ENCODE results near the gene DCAF16. TPM values are rescaled to one million over a fixed set of nuclear protein-coding genes. Genes with fewer than 3 reads are reported as not detected.
"Not testable (repeated sequence)": the region's sequence is repeated elsewhere in the genome, so short reads cannot be mapped to it uniquely, and the experiment has no call there.

The DCAF16 gene
- total RNA-seq, result 10 to 100 TPM; 35.8 to 39.2 TPM

- peak; percentile 99 for DNase-seq
- H3K9me3 Mint-ChIP-seq (ENCODE audit: insufficient read depth), result no peaks in the 10 kb centered on the region
- POLR2A ChIA-PET, result interaction anchor here (0.7 to 4.2 kb wide), 14 partner anchors 10 to 264 kb away, joined by 3 to 46 read pairs (median 4); partner anchors contain the start of genes LAP3 and MED28
- H3K4me3 Mint-ChIP-seq, result peak within 1 kb of the TSS; percentile 92
- H3K27me3 Mint-ChIP-seq (ENCODE audit: low read depth), result no peaks in the 10 kb centered on the region
- peak within 1 kb of the TSS; percentile 100 for H3K27ac Mint-ChIP-seq
- H3K36me3 Mint-ChIP-seq (ENCODE audit: low read depth), result peaks cover 55% of the 10 kb centered on the region
- CTCF ChIA-PET, result interaction anchor here (0.7 to 4.3 kb wide), 8 partner anchors 13 to 299 kb away, joined by 3 to 46 read pairs (median 4); partner anchors contain the start of gene QDPR
- peak; percentile 90 for ATAC-seq
- peaks cover 51% of the 10 kb centered on the region for H3K4me1 Mint-ChIP-seq (ENCODE audit: low read depth)
Observed at GRCh38 chr4:17810260-17811077, at the start of gene DCAF16, which contains the start of gene NCAPG. DCAF16 (minus strand) TSS chr4:17810757; CDS start chr4:17804141, 6,616 bp downstream. NCAPG (plus strand) TSS chr4:17810979; CDS start chr4:17811078, 99 bp downstream.

DNA sequence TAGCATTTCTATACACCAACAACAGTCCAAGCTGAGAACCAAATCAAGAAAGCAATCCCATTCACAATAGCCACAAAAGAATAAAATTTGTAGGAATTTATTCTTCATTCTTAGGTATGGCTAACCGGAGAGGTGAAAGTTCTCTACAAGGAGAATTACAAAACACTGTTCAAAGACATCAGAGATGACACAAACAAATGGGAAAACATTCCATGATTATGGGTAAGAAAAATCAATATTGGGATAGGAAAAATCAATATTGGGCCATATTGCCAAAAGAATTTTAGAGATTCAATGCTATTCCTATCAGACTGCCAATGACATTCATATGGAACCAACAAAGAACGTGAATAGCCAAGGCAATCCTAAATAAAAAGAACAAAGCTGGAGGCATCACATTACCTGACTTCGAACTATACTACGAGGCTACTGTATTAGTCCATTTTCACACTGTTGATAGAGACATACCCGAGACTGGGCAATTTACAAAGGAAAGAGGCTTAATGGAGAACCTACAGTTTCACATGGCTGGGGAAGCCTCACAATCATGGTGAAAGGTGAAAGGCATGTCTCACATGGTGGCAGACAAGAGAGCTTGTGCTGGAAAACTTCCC, 49.3 kb upstream of the DCAF16 start:
- DNase-seq, result no peak
- H3K9me3 Mint-ChIP-seq (ENCODE audit: insufficient read depth), result peaks cover 12% of the 10 kb centered on the region

DNA sequence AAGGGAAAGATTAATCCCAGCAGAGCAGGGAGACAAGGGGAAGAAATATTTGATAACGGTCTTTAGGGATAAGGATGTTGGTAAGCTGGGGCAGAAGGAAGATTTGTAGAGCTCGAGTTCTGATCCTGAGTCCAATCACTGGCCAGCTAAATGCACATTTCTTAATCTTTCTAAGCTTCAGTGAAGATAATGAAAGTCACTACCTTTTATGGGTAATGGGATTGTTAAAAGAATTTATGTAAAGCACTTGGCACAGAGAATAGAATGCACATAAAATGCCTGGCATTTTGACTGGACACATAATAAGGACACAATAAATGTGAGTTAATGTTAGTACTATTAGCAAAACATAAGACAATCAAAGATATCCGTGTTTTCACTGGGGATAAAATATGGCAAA, 43.5 kb upstream of the DCAF16 start:
- H3K36me3 Mint-ChIP-seq (ENCODE audit: low read depth), result peaks cover 1% of the 10 kb centered on the region
- no peak overlapping the region for H3K27ac Mint-ChIP-seq
- no peak overlapping the region for H3K4me3 Mint-ChIP-seq
- no peaks in the 10 kb centered on the region for H3K4me1 Mint-ChIP-seq (ENCODE audit: low read depth)
- POLR2A ChIA-PET, result interaction anchor here (0.5 kb wide), 1 partner anchor 102 kb away, joined by 3 read pairs; no protein-coding TSS in a partner anchor
- H3K27me3 Mint-ChIP-seq (ENCODE audit: low read depth), result no peaks in the 10 kb centered on the region
- CTCF ChIA-PET, result no interaction called here
- H3K9me3 Mint-ChIP-seq (ENCODE audit: insufficient read depth), result no peaks in the 10 kb centered on the region
- no peak for DNase-seq
- no peak for ATAC-seq

More for the DNA sequence above, 49.3 kb upstream of the DCAF16 start:
- peaks cover 11% of the 10 kb centered on the region for H3K36me3 Mint-ChIP-seq (ENCODE audit: low read depth)
- ChIA-PET POLR2A (no interaction called here), CTCF (no interaction called here)
- H3K4me1 Mint-ChIP-seq (ENCODE audit: low read depth), result no peaks in the 10 kb centered on the region
- no peak overlapping the region for H3K27ac Mint-ChIP-seq
- no peaks in the 10 kb centered on the region for H3K27me3 Mint-ChIP-seq (ENCODE audit: low read depth)
- no peak for ATAC-seq
- no peak overlapping the region for H3K4me3 Mint-ChIP-seq

DNA sequence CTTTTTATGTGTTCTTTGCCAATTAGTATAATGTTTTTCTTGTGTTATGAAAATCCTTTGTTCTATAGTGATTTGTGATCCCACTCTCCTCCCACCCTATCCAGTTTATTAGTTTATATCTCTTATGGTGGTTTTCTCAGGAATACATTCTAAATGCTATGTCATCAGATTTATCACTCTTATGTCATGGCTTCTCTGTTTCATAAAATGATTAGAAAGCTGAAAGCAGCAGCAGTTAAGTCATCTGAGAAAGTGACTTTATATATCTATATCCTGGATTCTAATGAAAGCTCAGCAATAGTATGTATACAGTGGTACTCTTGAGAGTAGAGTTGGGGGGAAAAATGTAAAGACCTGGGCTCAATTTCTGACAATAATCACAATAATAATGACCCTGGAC, 41.4 kb upstream of the DCAF16 start:
- ATAC-seq (no peak), DNase-seq (no peak)
- Mint-ChIP-seq H3K4me3 (no peak overlapping the region), H3K27me3 (ENCODE audit: low read depth) (no peaks in the 10 kb centered on the region), H3K9me3 (ENCODE audit: insufficient read depth) (peaks cover 3% of the 10 kb centered on the region), H3K4me1 (ENCODE audit: low read depth) (no peaks in the 10 kb centered on the region), H3K36me3 (ENCODE audit: low read depth) (peaks cover 16% of the 10 kb centered on the region), H3K27ac (no peak overlapping the region)
- ChIA-PET POLR2A (no interaction called here), CTCF (interaction anchor here (1.3 kb wide), 1 partner anchor 9 kb away, joined by 4 read pairs; no protein-coding TSS in a partner anchor)

GRCh38 chr4:17850295-17850694, 39.7 kb upstream of the DCAF16 start:
- H3K4me3 Mint-ChIP-seq; POLR2A ChIA-PET; ATAC-seq; H3K27me3 Mint-ChIP-seq (ENCODE audit: low read depth); H3K27ac Mint-ChIP-seq; H3K4me1 Mint-ChIP-seq (ENCODE audit: low read depth); CTCF ChIA-PET; DNase-seq; H3K9me3 Mint-ChIP-seq (ENCODE audit: insufficient read depth): not testable (repeated sequence)
- H3K36me3 Mint-ChIP-seq (ENCODE audit: low read depth), result peaks cover 31% of the 10 kb centered on the region

DNA sequence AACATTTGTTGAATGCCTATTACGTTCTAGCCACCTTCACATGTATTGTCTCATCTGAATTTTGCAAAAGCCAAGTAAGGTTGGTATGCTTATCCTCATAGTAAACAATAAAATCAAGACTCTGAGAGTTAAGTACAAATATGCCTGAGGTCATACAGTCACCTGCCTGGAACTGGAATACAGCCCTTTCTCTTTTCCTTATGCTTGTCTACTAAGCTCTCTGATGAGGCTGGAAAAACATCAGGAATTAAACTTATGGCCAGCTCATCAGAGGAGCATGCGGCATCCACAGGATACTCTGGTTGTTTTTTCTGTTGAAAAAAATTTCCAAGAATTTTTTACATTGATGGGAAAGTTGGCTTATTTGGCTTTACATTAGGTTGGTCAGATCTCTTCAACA, 35.7 kb upstream of the DCAF16 start:
- Mint-ChIP-seq H3K27me3 (ENCODE audit: low read depth) (no peaks in the 10 kb centered on the region), H3K4me3 (no peak overlapping the region), H3K9me3 (ENCODE audit: insufficient read depth) (peaks cover 3% of the 10 kb centered on the region), H3K27ac (no peak overlapping the region), H3K36me3 (ENCODE audit: low read depth) (peaks cover 67% of the 10 kb centered on the region), H3K4me1 (ENCODE audit: low read depth) (no peaks in the 10 kb centered on the region)
- DNase-seq (no peak), ATAC-seq (no peak)
- ChIA-PET CTCF (no interaction called here), POLR2A (interaction anchor here (0.5 kb wide), 1 partner anchor 81 kb away, joined by 3 read pairs; no protein-coding TSS in a partner anchor)

DNA sequence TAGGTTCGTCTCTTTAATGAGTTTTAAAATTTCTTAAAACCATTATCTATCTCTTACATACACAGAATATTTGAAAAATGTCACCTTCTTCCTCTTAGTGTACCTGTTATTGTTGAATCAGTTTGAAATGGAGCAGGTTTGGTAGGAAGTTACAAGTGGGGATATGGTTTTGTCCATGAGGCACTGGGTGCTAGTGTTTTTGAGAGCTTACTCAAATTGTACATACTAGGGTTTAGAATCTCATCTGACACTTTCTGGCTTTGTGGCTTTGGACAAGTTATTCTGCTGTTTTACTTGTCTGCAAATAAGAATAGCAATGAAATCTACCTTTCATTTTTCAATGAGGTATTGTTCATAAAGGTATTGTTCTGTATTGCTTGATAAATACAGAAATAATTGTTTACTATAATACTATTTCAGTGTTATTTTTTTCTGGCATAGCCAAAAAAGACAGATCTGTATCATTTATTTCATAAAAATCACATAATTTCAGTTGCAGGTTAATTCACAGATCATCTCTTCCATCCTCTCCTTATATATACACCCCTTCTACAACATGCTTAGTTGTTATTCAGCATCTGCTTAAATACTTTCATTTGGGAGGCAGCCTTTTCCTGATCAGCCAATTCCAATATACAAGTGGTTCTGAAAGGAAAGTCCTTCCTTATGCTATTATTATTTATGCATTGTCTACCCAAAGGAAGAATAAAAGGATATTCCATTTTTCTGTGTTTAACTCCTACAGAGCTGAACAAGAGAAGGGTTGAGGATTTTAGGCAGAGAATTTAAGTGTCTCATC, 13.5 kb upstream of the DCAF16 start:
- H3K27ac Mint-ChIP-seq, result no peak overlapping the region
- peaks cover 15% of the 10 kb centered on the region for H3K4me1 Mint-ChIP-seq (ENCODE audit: low read depth)
- POLR2A ChIA-PET, result no interaction called here
- CTCF ChIA-PET, result no interaction called here
- ATAC-seq (no peak), DNase-seq (no peak)
- H3K4me3 Mint-ChIP-seq, result no peak overlapping the region
- H3K36me3 Mint-ChIP-seq (ENCODE audit: low read depth), result peaks cover 68% of the 10 kb centered on the region
- H3K27me3 Mint-ChIP-seq (ENCODE audit: low read depth), result no peaks in the 10 kb centered on the region
- H3K9me3 Mint-ChIP-seq (ENCODE audit: insufficient read depth), result no peaks in the 10 kb centered on the region

DNA sequence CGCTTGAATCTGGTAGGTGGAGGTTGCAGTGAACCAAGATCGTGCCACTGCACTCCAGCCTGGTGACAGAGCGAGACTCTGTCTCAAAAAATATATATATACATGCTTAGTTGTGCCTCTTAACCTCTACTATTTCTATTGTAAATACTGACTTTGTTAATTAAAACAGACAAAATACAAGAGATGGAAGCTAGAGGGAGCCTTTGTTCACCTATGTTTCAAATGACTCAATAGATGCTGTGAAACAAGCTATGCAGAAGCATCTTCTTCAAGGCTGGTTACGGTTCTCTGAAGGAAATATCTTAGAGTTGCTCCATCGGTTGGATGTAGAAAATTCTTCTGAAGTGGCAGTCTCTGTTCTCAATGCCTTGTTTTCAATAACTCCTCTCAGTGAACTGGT, 6.5 kb upstream of the DCAF16 start:
- Mint-ChIP-seq H3K4me3 (no peak overlapping the region), H3K4me1 (ENCODE audit: low read depth) (peaks cover 36% of the 10 kb centered on the region), H3K27ac (peak overlapping the region; percentile 68), H3K27me3 (ENCODE audit: low read depth) (no peaks in the 10 kb centered on the region), H3K36me3 (ENCODE audit: low read depth) (peaks cover 67% of the 10 kb centered on the region), H3K9me3 (ENCODE audit: insufficient read depth) (no peaks in the 10 kb centered on the region)
- DNase-seq, result no peak
- CTCF ChIA-PET, result interaction anchor here (0.7 to 2.8 kb wide), 23 partner anchors 10 to 778 kb away, joined by 3 to 20 read pairs (median 4); no protein-coding TSS in a partner anchor
- POLR2A ChIA-PET, result no interaction called here
- peak; percentile 78 for ATAC-seq

DNA sequence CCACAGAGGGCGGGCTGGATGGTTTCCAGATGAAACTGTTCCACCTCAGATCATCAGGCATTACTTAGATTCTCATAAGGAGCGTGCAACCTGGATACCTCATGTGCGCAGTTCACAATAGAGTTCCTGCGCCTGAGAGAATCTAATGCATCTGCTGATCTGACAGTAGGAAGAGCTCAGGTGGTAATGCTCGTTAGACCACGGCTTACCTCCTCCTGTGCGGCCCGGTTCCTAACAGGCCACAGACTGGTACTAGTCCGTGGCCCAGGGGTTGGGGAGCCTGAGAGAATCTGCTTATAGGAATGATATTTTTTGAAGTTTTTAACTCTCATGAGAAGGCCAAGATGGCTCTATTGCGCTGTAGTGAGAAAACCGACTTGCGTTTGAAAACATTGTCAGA, 5.6 kb upstream of the DCAF16 start:
- DNase-seq (no peak), ATAC-seq (no peak)
- Mint-ChIP-seq H3K4me3 (no peak overlapping the region), H3K27ac (no peak overlapping the region), H3K4me1 (ENCODE audit: low read depth) (peaks cover 34% of the 10 kb centered on the region), H3K27me3 (ENCODE audit: low read depth) (no peaks in the 10 kb centered on the region), H3K36me3 (ENCODE audit: low read depth) (peaks cover 68% of the 10 kb centered on the region), H3K9me3 (ENCODE audit: insufficient read depth) (no peaks in the 10 kb centered on the region)
- CTCF ChIA-PET, result interaction anchor here (1.0 to 2.8 kb wide), 13 partner anchors 9 to 779 kb away, joined by 3 to 20 read pairs (median 7); no protein-coding TSS in a partner anchor
- POLR2A ChIA-PET, result no interaction called here

- Mint-ChIP-seq H3K4me3 (no peak overlapping the region), H3K4me1 (ENCODE audit: low read depth) (peaks cover 35% of the 10 kb centered on the region), H3K36me3 (ENCODE audit: low read depth) (peaks cover 60% of the 10 kb centered on the region), H3K27me3 (ENCODE audit: low read depth) (no peaks in the 10 kb centered on the region), H3K9me3 (ENCODE audit: insufficient read depth) (no peaks in the 10 kb centered on the region), H3K27ac (no peak overlapping the region)
- ChIA-PET CTCF (interaction anchor here (0.8 kb wide), 1 partner anchor 199 kb away, joined by 3 read pairs; no protein-coding TSS in a partner anchor), POLR2A (no interaction called here)
- DNase-seq, result no peak
- ATAC-seq, result no peak
Observed at GRCh38 chr4:17814140-17814539, 3.6 kb upstream of the DCAF16 start.

GRCh38 chr4:17812801-17813200, 2.2 kb upstream of the DCAF16 start:
- H3K36me3 Mint-ChIP-seq (ENCODE audit: low read depth), result peaks cover 64% of the 10 kb centered on the region
- POLR2A ChIA-PET, result interaction anchor here (1.2 kb wide), 1 partner anchor 234 kb away, joined by 3 read pairs; no protein-coding TSS in a partner anchor
- CTCF ChIA-PET, result no interaction called here
- peak overlapping the region; percentile 92 for H3K4me3 Mint-ChIP-seq
- no peak for DNase-seq
- H3K4me1 Mint-ChIP-seq (ENCODE audit: low read depth), result peaks cover 40% of the 10 kb centered on the region
- no peaks in the 10 kb centered on the region for H3K27me3 Mint-ChIP-seq (ENCODE audit: low read depth)
- ATAC-seq, result no peak
- H3K9me3 Mint-ChIP-seq (ENCODE audit: insufficient read depth), result no peaks in the 10 kb centered on the region
- no peak overlapping the region for H3K27ac Mint-ChIP-seq
